Measurements from ENCODE around the gene C1R.
"Not testable (repeated sequence)": the region's sequence is repeated elsewhere in the genome, so short reads cannot be mapped to it uniquely, and the experiment has no call there.

C1R gene

DNA sequence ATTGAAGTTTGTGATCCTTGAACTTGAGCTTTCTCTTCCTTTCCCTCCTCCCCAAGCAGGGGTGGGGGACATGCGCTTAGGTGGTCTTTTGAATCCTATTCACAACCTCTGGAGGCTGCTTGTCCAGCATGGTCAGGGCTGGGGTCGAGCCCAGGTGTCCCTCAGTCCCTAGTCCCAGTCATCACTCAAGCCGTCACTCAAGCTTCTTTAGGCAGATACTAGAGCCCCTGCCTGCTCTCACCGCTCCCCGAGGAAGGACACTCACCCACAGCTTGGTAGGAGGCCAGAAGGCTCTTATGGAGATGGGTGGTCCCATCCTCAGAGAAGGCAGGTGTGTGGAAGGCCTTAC, 17.3 kb upstream of the C1R start:
- peak overlapping the region; percentile 79 for H3K9ac ChIP-seq (ENCODE audit: insufficient read length, low read depth)
- peak overlapping the region; percentile 66 for H3K4me3 ChIP-seq (ENCODE audit: insufficient read length, low read depth)

DNA sequence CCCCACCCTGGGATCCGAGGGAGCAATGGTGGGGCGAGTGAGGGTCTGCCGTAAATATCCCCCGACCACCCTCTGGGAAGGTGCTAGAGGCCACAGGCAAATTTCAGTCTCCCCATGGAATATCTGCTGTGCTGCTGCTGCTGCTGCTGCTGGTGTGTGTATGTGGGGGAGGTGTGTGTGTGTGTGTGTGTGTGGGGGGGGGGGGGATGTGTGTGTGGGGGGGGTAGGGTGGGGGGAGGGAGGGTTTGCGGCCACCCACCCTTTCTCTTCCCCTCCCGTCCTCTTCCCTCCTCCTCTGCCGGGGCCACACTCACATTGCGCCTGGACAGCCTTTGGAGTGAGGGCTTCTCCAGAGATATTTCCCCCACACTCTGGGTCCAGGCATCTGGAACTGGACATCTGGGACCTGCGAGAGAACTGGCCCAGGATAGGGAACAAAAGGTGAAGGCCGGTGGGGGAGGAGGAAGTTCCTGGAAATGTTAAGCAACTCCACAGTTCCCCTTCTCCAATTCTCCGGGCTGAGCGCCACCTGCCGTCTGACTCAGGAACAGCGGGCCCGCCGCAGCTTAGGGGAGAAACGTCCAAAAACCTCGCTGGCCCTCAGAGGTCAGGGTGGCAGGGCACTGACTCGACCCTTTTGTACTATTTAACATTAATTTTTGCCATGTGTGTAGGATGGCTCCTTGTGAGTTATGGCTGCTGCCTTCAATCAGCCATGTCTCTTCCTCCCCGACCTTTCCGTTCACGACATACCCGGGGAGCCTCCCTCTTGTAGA, 16.7 kb upstream of the C1R start, which contains the start of gene C1RL:
TSS of gene C1RL (minus strand) at position 419 of the 776 bp plus-strand sequence. CDS start at position 385, 34 bp downstream.
- TF ChIP-seq SUZ12 (IDR thresholded peaks at IDR 0.05; ENCODE audit: extremely low read depth, insufficient read depth, insufficient read length) (no peak), ZNF274 (IDR thresholded peaks at IDR 0.05; ENCODE audit: low read depth, low read length) (no peak), YY1 (IDR thresholded peaks at IDR 0.05; ENCODE audit: insufficient read depth, insufficient read length) (no peak)
- peaks cover 17% of the 10 kb centered on the region for H3K9me3 ChIP-seq (ENCODE audit: insufficient read depth, low read length)
- DNase-seq (ENCODE audit: low read depth, low spot score): peak; percentile 93
- peak within 1 kb of the TSS; percentile 86 for H3K9ac ChIP-seq (ENCODE audit: insufficient read length, low read depth)
- H3K27me3 ChIP-seq (ENCODE audit: insufficient read depth, insufficient read length): peaks cover 13% of the 10 kb centered on the region
- peak within 1 kb of the TSS; percentile 66 for H3K4me3 ChIP-seq (ENCODE audit: insufficient read length, low read depth)
- H3K4me1 ChIP-seq (ENCODE audit: insufficient read depth, insufficient read length): peaks cover 13% of the 10 kb centered on the region
- peaks cover 17% of the 10 kb centered on the region for H3K36me3 ChIP-seq (ENCODE audit: insufficient read depth, insufficient read length, low read length)

More for the DNA sequence above, 17.3 kb upstream of the C1R start:
- H3K36me3 ChIP-seq (ENCODE audit: insufficient read depth, insufficient read length, low read length): peaks cover 18% of the 10 kb centered on the region
- peaks cover 17% of the 10 kb centered on the region for H3K9me3 ChIP-seq (ENCODE audit: insufficient read depth, low read length)
- DNase-seq (ENCODE audit: low read depth, low spot score): no peak
- peaks cover 13% of the 10 kb centered on the region for H3K27me3 ChIP-seq (ENCODE audit: insufficient read depth, insufficient read length)
- H3K4me1 ChIP-seq (ENCODE audit: insufficient read depth, insufficient read length): peaks cover 13% of the 10 kb centered on the region
- TF ChIP-seq ZNF274 (IDR thresholded peaks at IDR 0.05; ENCODE audit: low read depth, low read length) (no peak), YY1 (IDR thresholded peaks at IDR 0.05; ENCODE audit: insufficient read depth, insufficient read length) (no peak), SUZ12 (IDR thresholded peaks at IDR 0.05; ENCODE audit: extremely low read depth, insufficient read depth, insufficient read length) (no peak)

- Histone ChIP-seq H3K9me3 (ENCODE audit: insufficient read depth, low read length) (peaks cover 17% of the 10 kb centered on the region), H3K4me1 (ENCODE audit: insufficient read depth, insufficient read length) (peaks cover 8% of the 10 kb centered on the region), H3K4me3 (ENCODE audit: insufficient read length, low read depth) (peak overlapping the region; percentile 66), H3K9ac (ENCODE audit: insufficient read length, low read depth) (peak overlapping the region; percentile 86), H3K36me3 (ENCODE audit: insufficient read depth, insufficient read length, low read length) (peaks cover 18% of the 10 kb centered on the region), H3K27me3 (ENCODE audit: insufficient read depth, insufficient read length) (peaks cover 13% of the 10 kb centered on the region)
- DNase-seq (ENCODE audit: low read depth, low spot score): no peak
- TF ChIP-seq ZNF274 (IDR thresholded peaks at IDR 0.05; ENCODE audit: low read depth, low read length) (no peak), YY1 (IDR thresholded peaks at IDR 0.05; ENCODE audit: insufficient read depth, insufficient read length) (no peak), SUZ12 (IDR thresholded peaks at IDR 0.05; ENCODE audit: extremely low read depth, insufficient read depth, insufficient read length) (no peak)
These were observed 16.0 kb upstream of the C1R start for GRCh38 chr12:7108003-7108795.

DNA sequence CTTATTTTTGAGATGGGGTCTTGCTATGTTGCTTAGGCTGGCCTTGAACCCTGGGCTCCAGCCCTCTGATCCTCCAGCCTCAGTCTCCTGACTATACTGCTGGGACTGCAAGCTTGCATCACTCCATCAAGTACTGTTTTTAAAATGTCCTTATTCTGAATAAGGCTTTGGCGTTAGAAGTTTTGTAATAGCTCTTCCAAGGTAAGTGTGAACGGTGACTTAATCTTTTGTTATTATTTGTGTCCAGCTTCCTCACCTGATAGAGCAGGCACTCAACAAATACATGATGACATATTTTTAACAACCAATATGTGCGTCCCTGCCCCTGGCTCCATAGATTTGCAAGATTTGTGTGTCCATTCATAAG, 15.4 kb upstream of the C1R start:
- Histone ChIP-seq H3K36me3 (ENCODE audit: insufficient read depth, insufficient read length, low read length) (peaks cover 18% of the 10 kb centered on the region), H3K9me3 (ENCODE audit: insufficient read depth, low read length) (peaks cover 17% of the 10 kb centered on the region), H3K4me1 (ENCODE audit: insufficient read depth, insufficient read length) (peaks cover 8% of the 10 kb centered on the region), H3K9ac (ENCODE audit: insufficient read length, low read depth) (peak overlapping the region; percentile 86), H3K27me3 (ENCODE audit: insufficient read depth, insufficient read length) (peaks cover 11% of the 10 kb centered on the region), H3K4me3 (ENCODE audit: insufficient read length, low read depth) (peak overlapping the region; percentile 66)
- DNase-seq (ENCODE audit: low read depth, low spot score): no peak
- TF ChIP-seq YY1 (IDR thresholded peaks at IDR 0.05; ENCODE audit: insufficient read depth, insufficient read length) (no peak), ZNF274 (IDR thresholded peaks at IDR 0.05; ENCODE audit: low read depth, low read length) (no peak), SUZ12 (IDR thresholded peaks at IDR 0.05; ENCODE audit: extremely low read depth, insufficient read depth, insufficient read length) (no peak)

DNA sequence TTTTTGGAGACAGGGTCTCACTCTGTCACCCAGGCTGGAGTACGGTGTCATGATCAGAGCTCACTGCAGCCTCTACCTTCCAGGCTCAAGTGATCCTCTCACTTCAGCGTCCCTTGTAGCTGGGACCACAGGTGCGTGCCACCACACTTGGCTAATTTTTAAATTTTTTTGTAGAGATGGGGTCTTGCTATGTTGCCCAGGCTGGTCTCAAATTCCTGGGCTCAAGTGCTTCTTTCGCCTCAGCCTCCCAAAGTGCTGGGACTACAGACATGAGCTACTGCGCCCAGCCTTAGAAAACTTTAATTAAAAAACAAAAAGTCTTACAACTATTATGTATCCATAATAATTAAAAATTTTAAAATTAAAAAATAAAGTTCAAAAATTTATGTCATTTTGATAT, 14.9 kb upstream of the C1R start:
- H3K36me3 ChIP-seq (ENCODE audit: insufficient read depth, insufficient read length, low read length): peaks cover 18% of the 10 kb centered on the region
- H3K4me3 ChIP-seq (ENCODE audit: insufficient read length, low read depth); H3K4me1 ChIP-seq (ENCODE audit: insufficient read depth, insufficient read length); H3K9ac ChIP-seq (ENCODE audit: insufficient read length, low read depth); DNase-seq (ENCODE audit: low read depth, low spot score): not testable (repeated sequence)
- H3K9me3 ChIP-seq (ENCODE audit: insufficient read depth, low read length): peaks cover 17% of the 10 kb centered on the region
- peaks cover 10% of the 10 kb centered on the region for H3K27me3 ChIP-seq (ENCODE audit: insufficient read depth, insufficient read length)

DNA sequence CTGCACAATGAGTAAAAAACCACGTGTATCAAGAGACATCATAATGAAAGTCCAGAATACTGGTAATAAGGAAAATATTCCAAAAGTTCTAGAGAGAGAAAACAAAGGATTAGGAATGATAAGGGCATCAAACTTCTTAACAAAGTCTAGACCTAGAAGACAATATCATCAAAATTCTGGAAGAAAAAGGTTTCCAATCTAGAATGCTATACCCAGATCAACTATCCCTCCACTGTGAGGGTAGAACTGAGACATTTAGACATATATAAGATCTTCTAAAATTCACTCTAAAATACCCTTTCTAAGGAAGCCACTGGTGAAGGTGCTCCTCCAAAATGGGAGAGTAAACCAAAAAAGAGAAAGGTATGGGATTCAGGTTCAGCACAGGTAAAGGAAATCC, 13.8 kb upstream of the C1R start:
- TF ChIP-seq YY1 (IDR thresholded peaks at IDR 0.05; ENCODE audit: insufficient read depth, insufficient read length) (no peak), SUZ12 (IDR thresholded peaks at IDR 0.05; ENCODE audit: extremely low read depth, insufficient read depth, insufficient read length) (no peak), ZNF274 (IDR thresholded peaks at IDR 0.05; ENCODE audit: low read depth, low read length) (no peak)
- H3K4me1 ChIP-seq (ENCODE audit: insufficient read depth, insufficient read length): peaks cover 10% of the 10 kb centered on the region
- H3K9ac ChIP-seq (ENCODE audit: insufficient read length, low read depth): no peak overlapping the region
- no peak overlapping the region for H3K4me3 ChIP-seq (ENCODE audit: insufficient read length, low read depth)
- H3K9me3 ChIP-seq (ENCODE audit: insufficient read depth, low read length): peaks cover 17% of the 10 kb centered on the region
- DNase-seq (ENCODE audit: low read depth, low spot score): no peak
- peaks cover 8% of the 10 kb centered on the region for H3K27me3 ChIP-seq (ENCODE audit: insufficient read depth, insufficient read length)
- peaks cover 18% of the 10 kb centered on the region for H3K36me3 ChIP-seq (ENCODE audit: insufficient read depth, insufficient read length, low read length)

- no peak for TF ChIP-seq YY1 (IDR thresholded peaks at IDR 0.05; ENCODE audit: insufficient read depth, insufficient read length)
- no peak for TF ChIP-seq SUZ12 (IDR thresholded peaks at IDR 0.05; ENCODE audit: extremely low read depth, insufficient read depth, insufficient read length)
- no peak for TF ChIP-seq ZNF274 (IDR thresholded peaks at IDR 0.05; ENCODE audit: low read depth, low read length)
- peaks cover 17% of the 10 kb centered on the region for H3K9me3 ChIP-seq (ENCODE audit: insufficient read depth, low read length)
- H3K9ac ChIP-seq (ENCODE audit: insufficient read length, low read depth): no peak overlapping the region
- no peaks in the 10 kb centered on the region for H3K27me3 ChIP-seq (ENCODE audit: insufficient read depth, insufficient read length)
- peaks cover 5% of the 10 kb centered on the region for H3K4me1 ChIP-seq (ENCODE audit: insufficient read depth, insufficient read length)
- no peak overlapping the region for H3K4me3 ChIP-seq (ENCODE audit: insufficient read length, low read depth)
- no peak for DNase-seq (ENCODE audit: low read depth, low spot score)
- H3K36me3 ChIP-seq (ENCODE audit: insufficient read depth, insufficient read length, low read length): peaks cover 22% of the 10 kb centered on the region
These were observed 11.8 kb upstream of the C1R start for GRCh38 chr12:7103837-7104584.

Data from NT2/D1 (cell line).